Stimulated activated CD8-positive, alpha-beta memory T cell treated with anti-CD3 and anti-CD28 coated beads, Interleukin-7, amount 100 ng/mL, for 24 hours (primary cell): Measurements from ENCODE around the gene TMEM127.
"Not testable (repeated sequence)": the region's sequence is repeated elsewhere in the genome, so short reads cannot be mapped to it uniquely, and the experiment has no call there.

Experiments used
- DNase-seq: peaks from one replicate; pipeline ENCODE4 v3.0.0-alpha.2; 2020; ENCODE audit warnings: low read depth

Gene TMEM127

DNA sequence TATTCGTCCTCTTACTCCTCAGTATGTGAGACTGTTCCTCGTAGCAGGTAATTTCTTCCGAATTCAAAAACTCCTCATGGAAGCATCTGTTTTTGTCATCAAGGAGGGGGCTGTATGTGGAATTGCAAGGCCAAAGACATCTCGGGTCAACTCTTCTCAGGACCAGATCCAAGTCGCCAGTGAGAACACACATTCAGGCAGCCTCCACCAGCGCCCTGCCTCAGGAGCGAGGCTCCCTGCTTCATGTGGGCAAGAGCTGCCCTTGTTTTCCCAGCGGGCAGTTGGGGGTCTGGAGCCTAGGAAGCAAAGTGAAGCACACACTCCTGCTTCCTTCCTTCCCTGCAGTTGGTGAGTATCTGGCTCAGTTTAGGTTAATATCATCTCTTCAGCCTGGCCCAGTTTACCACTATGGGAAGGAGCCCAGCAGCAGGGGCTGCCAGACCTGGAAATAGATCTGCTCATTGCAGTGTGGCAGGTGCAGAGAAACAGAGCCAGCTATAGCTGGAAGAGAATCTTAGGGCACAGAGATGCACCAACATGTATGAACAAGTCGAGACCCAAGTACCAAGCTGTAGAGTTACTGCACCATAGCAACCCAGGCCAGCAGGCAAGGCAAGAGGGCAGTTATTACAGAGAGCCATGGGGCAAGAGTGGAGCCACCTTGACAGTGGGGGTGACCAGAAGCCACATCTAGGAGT lies 25.3 kb downstream of the TMEM127 start:
- DNase-seq, result no peak

DNA sequence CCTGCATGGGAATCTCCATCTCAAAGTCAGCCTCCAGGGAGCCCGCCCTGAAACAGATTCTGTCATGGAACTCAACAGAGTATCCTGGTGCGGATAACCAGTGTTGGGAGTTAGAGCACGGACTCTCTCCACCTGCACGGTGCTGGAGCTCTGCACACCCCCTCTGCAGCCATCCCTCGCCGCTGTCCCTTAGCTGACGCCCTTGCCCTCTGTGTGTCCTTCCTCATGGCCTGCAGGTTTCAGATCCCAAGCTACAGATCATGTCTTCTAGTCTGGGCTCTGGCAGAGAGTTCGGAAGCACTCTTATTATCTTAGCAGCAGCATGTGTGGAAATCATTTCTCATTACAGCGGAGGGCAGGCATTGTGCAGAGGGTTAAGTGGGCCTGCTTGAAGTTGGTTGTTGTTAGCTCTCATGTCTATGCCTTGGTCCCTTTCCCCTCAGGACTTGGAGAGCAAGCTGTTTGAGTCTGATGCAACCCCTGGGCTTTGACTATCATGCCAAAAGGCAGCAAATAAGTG lies 26.0 kb downstream of the TMEM127 start:
- DNase-seq, result no peak

DNA sequence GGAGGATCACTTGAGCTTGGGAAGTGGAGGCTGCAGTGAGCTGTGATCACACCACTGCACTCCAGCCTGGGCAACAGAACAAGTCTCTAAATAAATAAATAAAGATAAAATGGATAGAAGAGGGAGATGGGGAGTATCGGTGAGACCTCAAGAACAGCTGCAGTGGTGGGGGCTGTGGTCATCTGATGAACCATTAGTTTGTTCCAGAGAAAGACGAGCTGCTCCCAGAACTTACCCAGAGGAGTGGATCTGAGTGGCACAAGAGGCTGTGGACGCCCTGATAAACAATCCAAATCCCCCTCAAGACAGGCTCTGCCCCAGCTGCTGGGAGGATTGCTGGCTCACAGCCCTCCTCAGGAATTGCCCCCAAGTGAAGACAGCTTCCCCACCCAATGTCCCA lies 26.7 kb downstream of the TMEM127 start:
- DNase-seq, result no peak

DNA sequence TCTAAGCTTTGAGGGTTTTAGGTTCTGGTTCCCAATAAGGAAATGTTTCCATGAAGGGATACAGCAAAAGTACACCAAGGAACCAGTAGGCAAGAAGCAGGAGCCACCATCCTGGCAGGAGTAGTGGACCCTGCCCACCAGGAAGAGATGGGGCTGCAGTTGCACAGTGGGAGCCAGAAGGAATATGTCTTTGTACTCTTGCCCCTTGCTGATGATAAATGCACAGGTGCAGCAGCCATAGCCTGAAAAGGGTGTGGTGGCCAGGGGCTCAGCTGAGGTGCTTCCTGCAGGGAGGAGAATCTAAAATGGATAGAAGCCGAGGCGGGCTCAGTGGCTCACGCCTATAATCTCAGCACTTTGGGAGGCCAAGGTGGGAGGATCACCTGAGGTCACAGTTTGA lies 27.5 kb downstream of the TMEM127 start:
- DNase-seq, result no peak

DNA sequence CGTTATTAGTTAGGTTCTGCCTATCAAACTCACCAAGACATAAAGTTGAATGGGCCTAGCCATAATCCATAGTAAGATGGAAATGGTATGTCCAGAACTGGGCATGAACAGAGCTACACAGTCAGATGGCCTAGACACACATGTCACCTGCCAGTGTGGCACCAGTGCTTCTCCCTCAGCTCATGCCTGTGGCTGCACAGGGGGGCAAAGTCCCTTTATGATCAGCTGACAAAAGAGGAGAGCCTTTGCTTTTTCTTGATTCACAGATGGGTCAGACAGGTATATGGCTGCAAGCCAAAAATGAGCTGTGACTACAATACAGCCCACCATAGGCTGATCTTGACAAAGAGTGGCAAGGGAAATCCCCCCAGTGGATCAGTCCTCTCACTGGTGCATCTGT lies 28.9 kb downstream of the TMEM127 start:
- DNase-seq, result no peak

DNA sequence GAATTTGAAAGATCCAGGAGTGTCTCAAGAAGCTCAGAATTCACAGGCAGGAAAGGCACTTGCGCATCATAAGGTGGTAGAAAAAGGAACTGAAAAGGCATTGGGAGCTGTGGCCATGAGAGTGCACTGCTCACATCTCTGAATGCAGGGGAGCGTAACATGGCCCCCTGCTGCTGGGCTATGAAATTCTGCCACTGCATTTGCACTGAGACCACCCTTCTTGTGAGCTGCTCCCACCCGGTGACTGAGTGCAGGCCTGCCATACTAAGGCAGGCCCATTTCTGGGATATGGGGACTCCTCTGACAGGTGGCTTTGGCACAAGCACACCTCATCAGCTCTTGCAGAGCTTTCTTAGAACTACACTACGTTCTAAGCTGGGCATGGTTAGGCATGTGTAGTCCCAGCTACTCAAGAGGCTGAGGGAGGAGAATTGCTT lies 31.9 kb downstream of the TMEM127 start:
- DNase-seq, result no peak

DNA sequence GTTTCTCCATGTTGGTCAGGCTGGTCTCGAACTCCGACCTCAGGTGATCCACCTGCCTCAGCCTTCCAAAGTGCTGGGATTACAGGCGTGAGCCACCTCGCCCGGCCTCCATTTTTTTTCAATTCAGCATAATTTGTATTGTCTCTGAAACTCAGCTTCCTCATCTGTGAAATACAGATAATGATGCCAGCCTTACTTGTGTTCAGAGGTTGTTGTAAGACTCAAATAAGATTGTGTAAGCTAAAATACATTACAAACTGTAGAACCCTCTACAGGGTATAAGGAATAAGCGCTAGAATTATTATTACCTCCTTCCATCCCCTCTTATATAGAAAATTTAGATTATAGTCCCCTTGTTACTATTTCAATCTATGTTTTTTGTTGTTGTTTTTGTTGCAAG lies 32.4 kb downstream of the TMEM127 start:
- no peak for DNase-seq

DNA sequence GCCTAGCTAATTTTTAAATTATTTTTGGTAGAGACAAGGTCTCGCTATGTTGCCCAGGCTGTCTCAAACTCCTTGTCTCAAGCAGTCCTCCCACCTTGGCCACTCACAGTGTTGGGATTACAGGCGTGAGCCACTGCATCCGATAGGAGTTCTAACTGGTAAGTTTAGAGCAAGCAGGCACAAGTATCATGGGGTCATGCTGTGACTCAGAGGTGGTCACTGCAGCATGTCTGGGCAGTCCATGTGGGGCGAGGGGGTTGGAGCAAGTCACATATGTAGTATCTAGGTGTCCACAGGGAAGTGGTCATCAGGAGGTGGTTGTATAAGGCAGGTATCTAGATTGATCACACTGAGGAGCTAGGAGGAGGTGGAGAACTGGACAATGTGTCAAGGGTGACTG lies 34.5 kb downstream of the TMEM127 start:
- DNase-seq, result no peak

DNA sequence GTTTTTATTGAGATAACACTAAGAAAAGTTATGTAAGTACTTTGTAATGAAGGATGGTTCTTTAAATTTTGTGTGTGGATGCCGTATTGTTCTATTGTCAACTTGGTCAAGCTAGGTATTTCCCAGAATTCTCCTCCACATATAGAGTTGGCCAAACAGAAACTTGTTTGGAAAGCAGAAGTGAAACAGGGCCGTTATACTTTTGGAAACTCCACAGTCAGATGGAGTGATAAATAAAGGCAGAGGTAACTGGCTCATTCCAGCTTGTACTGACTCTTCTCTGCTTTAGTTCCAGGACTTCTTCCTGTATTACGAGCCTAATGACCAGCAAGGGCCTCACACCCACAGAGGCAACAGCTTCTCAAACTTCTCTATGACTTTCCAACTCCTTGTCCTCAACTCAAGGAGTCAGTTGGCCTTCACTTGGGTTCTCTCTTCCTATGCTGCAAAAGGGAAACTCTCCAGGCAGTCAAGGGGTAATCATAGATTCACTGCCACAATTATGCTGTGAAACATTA lies 40.7 kb downstream of the TMEM127 start:
- DNase-seq, result no peak

DNA sequence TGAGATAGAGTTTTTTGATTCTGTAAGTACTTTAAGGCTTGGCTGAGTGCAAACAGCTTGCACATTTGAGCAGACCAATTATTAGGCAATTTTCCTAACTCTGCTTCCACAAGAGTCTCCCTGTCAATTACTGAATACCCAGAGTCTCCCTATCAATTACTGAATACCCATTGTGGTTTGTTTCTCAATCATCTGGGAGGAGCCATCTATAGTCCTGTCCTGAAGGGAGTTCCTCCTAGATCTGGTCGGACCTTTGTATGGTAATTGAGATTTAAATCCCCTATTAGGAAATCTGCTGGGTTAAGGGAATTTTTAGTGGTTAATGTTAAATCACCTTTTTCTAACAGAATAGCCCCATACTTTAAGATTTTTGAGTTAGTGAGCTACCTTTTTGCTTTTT lies 44.7 kb downstream of the TMEM127 start:
- not testable (repeated sequence) for DNase-seq

DNA sequence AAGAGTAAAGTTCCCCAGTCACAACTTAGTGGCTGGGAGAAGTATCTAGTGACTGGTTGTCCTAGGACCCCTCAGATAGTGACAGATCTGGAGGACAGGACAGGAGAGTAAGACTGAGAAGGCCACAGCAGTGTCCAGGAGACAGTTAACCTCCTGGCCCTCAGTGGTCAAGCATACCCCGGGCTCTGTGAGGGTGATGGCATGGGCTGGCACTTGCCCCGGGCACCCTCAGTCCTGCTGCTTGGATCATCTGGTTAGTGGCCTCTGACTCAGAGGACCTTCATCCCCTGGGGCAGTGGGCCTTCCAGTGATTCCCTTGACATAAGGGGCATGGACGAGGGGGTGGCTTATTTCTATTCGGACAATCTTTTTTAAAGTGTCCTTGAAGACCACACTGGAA lies 45.8 kb downstream of the TMEM127 start:
- DNase-seq, result not testable (repeated sequence)

DNA sequence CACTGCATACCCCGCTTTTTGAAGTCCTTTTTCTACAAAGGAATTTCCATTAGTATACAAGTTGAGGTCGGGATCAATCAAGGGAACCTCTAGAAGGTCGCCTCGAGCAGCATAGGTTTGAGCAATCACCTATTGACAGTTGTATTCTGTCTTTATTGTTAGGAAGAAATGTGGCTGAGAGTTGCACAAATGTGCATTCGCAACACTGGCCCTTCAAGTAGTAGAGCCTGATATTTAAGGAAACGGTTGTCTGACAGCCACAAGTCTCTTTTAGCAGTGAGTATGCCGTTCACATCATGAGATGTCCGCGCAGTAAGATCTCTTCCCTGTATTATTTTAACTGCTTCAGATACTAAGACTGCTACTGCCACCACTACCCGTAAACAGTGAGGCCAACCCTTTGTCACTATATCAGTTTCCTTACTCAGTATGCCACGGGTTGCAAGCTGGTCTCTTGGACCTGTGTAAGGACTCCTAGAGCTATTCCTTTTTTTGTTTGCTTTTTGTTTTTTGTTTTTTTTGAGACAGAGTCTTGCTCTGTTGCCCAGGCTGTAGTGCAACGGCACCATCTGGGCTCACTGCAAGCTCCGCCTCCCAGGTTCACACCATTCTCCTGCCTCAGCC lies 47.2 kb downstream of the TMEM127 start:
- no peak for DNase-seq

DNA sequence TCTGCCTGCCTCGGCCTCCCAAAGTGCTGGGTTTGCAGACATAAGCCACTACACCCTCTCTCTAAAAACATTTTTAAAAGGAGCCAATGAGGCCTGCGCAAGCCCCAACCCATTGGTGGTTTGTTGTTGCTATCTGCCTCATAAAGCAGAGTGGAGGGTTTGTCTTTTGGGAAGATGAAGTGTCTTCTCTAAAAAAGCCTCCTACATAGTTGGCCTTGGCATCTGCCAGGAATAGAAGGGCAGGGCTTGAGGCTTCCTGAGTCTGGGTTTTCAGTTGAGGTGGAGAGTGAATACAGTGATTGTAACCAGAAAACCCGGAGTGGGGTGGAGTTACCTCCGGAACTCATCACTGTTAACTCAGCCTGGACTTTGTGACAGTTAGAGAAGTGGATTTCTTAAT lies 51.2 kb downstream of the TMEM127 start:
- DNase-seq, result no peak

DNA sequence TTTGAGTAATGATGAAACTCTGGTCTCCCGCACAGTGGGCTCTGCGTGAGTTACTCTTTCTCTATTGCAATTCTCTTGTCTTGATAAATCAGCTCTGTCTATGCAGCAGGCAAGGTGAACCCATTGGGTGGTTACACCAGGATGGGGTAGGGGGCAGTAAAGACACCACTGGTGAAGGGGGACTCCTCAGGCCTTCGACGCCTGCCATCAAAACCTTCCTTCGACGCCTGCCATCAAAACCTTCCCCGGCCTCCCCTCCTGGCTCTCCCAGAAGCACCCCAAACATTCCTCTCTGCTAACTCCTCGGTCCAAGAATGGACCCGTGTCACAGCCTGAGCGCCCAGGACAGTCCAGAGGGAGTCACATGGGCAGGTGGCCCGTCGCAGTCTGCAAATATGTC lies 52.4 kb downstream of the TMEM127 start:
- DNase-seq, result no peak

DNA sequence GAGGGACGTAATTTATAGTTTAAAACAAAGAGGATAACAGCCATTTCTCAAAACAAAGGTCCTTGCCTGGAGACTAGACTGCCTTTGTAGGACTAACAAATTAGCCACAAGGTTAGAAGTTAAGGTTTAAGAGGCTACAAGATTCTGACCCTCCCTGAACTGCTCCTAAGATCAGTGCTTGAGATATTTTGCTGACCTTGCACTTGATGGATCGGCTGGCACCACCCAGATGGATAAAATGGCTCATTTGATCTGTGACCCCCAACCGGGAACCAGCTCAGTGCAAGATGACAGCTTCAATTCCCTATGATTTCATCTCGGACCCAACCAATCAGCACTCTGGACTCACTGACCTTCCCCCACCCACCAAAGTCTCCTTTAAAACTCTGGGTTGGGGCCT lies 53.5 kb downstream of the TMEM127 start:
- DNase-seq, result no peak

DNA sequence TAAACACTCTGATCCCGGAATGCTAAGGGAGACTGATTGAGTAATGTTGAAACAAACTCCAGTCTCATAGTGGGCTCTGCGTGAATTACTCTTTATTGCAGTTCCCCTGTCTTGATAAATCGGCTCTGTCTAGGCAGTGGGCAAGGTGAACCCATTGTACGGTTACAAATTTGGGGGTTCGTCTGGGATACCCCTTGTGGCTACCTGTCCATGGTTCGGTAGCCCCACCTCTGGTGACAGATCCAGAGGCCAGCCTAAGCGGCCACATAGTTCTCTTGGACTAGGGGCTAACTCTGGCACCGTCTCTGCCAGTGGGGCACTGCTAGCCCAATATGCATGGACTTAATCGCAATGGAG lies 56.1 kb downstream of the TMEM127 start:
- no peak for DNase-seq

DNA sequence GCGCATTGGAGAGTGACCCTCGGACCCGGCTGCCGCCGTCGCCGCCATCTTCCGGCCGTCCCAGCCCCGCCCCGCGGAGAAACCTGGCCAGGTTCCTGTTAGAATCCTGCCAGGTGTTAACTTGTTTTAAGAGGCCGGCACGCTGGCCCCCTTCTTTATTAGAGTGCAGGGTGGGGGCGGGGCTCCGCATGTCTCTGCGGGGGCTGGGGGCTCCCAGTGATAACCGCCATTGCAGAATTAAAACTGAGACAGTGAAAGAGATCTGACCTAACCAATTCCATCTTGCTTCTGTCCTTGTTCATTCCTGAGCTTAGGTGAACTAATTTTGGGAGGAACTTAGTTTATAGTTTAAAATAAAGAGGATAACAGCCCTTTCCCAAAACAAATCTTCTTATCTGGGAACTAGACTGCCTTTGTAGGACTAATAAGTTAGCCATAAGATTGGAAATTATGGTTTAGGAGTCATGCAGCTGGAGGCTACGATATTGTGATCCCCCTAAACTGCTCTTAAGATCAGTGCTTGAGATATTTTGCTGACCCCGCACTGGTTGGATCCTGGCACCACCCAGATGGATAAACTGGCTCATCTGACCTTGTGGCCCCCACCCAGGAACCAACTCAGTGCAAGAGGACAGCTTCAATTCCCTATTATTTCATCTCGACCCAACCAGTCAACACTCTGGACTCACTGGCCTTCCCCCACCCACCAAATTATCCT lies 56.6 kb downstream of the TMEM127 start:
- no peak for DNase-seq

DNA sequence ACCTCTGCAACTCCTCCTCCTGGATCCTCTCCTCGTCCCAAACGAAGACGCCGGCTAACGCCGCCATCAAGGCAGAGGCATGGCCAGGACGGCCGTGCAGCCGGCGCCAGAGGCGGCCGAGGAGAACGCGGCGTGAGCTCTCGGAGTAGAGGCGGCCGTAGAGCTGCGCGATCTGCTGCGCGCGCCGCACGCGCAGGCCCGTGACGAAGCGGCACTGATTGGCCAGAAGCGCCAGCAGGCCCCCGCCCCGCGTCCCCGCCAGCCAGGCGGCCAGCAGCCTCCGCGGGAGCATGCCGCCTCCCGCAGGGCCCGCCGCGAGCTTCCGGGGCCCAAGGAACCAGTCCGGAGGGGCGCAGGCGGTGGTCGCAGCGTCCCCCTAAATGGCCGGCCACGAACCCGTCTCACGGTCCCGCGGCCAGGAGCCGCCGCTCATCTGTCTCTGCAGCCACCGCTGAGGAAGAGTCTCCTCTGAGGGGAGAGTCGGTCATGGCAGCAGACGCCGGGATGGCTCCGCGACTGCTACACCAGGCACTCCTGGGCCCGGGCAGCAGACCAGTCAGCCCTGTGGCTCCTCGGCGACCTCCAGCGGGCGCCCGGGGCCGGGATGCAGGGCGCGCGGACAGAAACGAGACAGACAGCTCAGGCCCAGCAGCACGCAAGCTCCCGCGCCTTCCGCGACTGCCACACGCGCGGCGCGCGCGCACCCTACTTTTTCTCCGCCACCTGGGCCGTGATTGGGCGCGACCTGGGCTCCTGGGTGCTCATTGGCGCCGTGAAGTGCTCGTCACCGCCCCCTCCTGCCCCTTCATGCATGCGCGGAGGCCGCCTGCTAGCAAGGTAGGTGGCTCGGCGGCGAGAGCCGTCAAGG lies 57.4 kb downstream of the TMEM127 start, which contains the start of gene STARD7:
Gene STARD7 (minus strand): TSS at position 685 of the 868 bp plus-strand sequence. CDS start 393 bp downstream, at position 292.
- DNase-seq, result peak; percentile 96

DNA sequence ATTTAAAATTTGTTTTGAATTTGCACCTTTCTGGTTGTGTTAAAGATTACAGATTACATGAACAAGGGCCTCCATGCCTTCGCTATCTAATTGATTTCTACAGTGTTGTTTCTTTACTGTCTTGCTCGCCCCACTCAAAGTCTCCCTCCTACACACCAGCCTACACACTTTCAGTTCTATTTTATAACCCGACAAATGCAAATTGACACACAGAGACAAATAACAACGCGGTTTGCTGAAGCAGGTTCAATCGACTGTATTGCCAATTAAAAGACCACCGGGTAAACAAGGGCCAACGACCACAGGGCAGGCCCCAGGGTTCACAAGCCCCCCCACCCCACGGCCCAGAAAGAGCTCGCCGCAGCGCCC lies 58.0 kb downstream of the TMEM127 start:
- no peak for DNase-seq

DNA sequence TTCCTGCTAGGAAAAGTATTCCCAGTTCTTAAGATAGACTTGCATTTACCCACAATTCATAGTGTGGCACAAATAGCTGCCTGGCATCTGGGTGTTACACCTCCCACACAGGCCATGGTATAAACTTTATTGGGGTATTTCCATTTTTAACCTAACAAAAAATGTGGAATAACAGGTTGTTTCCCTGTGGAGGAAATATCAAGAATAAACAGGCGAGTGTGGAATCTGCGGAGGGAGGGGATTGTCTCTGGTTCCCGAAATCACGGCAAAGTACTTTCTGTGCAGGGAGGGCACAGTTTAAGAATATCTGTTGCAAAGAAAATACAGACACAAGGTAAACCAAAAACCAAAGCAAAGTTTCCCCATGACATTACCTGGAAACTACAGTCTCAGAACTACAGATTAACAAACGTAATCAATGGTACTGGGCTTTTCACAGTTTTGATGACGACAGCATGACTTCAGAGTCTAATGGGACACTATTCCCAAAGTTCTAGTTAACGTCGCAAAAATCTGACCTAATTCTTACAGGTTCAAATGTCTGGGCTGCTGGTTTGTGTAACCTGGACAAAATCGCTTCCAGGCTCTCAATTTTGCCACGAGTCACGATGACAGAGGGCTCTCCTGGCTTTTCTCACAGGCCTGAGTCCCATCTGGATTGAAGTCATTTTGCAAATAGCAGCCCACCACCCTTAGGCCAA lies 58.6 kb downstream of the TMEM127 start:
- no peak for DNase-seq

DNA sequence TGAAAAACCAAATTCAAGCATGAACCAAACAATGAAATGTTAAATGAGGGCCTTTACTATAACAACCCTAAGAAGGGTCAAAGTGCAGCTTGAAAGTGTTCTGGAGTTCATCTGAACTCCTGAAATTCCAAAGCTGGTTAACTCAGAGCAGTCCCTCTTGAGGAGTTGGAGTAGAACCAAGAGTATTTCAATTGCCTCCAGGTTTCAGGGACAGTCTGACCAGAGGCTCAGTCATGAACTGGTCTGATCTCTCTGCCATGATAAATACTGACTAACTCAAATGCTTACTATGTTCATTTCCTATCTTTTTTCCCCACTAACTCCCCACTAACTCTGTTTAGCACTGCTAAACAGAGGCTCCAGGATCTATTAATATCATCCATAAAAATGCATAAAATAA lies 59.9 kb downstream of the TMEM127 start:
- DNase-seq, result no peak
